Panc1 (cell line): ENCODE results near the gene TTC34.

Experiments used
- CTCF ChIP-seq: fragments of 450-650 bp; IDR thresholded peaks from 2 replicates; pipeline ENCODE4 v1.5.1; 2017; ENCODE audit warnings: mild to moderate bottlenecking
- POLR2AphosphoS5 ChIP-seq: IDR thresholded peaks from 2 replicates; pipeline ENCODE4 v1.6.1; 2012; ENCODE audit warnings: mild to moderate bottlenecking, low read depth, low read length, moderate library complexity

DNA sequence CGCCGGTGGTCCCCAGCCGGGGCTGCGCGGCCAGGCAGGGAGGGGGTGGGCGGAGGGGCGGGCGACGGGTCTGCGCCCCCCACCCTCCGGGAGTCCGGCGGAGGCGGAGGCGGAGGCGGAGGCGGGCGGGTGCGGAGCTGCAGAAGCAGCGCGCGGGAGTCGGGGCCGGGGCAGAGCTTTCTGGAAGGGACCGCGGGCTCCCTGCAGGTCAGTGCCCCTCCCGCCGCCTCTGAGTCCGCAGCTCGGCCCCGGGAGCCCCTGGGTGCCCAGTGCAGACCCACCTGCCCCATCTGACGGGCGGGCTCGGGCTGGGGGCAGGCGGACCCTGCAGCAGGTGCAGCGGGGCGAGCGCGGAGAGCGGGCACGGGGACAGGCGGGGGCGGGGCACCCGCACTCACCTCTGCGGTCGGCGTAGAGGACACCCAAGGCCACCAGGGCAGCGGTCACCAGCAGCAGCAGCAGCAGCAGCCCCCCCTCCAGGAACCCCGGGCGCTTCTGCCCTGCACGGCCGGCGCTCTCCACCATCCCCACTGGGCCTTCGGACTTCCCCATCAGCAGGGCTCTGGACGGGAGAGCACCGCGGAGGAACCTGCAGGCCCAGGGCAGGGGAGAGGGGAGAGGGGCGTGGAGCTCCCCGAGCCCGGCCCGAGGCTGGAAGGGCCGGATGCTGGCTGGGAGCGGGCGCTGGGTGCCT, 172.4 kb downstream of the TTC34 start:
- TF ChIP-seq CTCF, result no peak
- no peak for TF ChIP-seq POLR2AphosphoS5
